ENCODE data around the gene BLM.

BLM gene

GRCh38 chr15:90742087-90742486, 24.9 kb downstream of the BLM start:
- DNase-seq: no peak

GRCh38 chr15:90743407-90743806, 26.3 kb downstream of the BLM start:
- DNase-seq: no peak

- DNase-seq: no peak
These were observed 27.7 kb downstream of the BLM start for GRCh38 chr15:90744759-90745402.

- no peak for DNase-seq
These were observed 32.6 kb downstream of the BLM start for GRCh38 chr15:90749754-90750153.

- DNase-seq: no peak
These were observed 33.0 kb downstream of the BLM start for GRCh38 chr15:90750186-90750585.

- no peak for DNase-seq
These were observed 34.2 kb downstream of the BLM start for GRCh38 chr15:90751300-90751825.

GRCh38 chr15:90756916-90757315, 39.8 kb downstream of the BLM start:
- no peak for DNase-seq

- no peak for DNase-seq
These were observed 40.3 kb downstream of the BLM start for GRCh38 chr15:90757461-90757860.

- no peak for DNase-seq
These were observed 43.6 kb downstream of the BLM start for GRCh38 chr15:90760661-90761232.

- no peak for DNase-seq
These were observed 44.5 kb downstream of the BLM start for GRCh38 chr15:90761629-90762028.

- no peak for DNase-seq
These were observed 45.0 kb downstream of the BLM start for GRCh38 chr15:90762109-90762508.

GRCh38 chr15:90763366-90764099, 46.4 kb downstream of the BLM start:
- DNase-seq: no peak

GRCh38 chr15:90765531-90765930, 48.4 kb downstream of the BLM start:
- DNase-seq: no peak

- DNase-seq: no peak
These were observed 48.8 kb downstream of the BLM start for GRCh38 chr15:90765966-90766365.

- DNase-seq: no peak
These were observed 52.2 kb downstream of the BLM start for GRCh38 chr15:90769375-90769774.

GRCh38 chr15:90773485-90773884, 56.3 kb downstream of the BLM start:
- no peak for DNase-seq

- no peak for DNase-seq
These were observed 57.8 kb downstream of the BLM start for GRCh38 chr15:90774731-90775514.

- DNase-seq: no peak
These were observed 63.8 kb downstream of the BLM start for GRCh38 chr15:90780916-90781315.

- DNase-seq: no peak
These were observed 65.3 kb downstream of the BLM start for GRCh38 chr15:90782442-90782841.

GRCh38 chr15:90787881-90788280, 70.7 kb downstream of the BLM start:
- DNase-seq: no peak

- DNase-seq: no peak
These were observed 72.3 kb downstream of the BLM start for GRCh38 chr15:90789462-90789861.

GRCh38 chr15:90790057-90790456, 72.9 kb downstream of the BLM start:
- no peak for DNase-seq

GRCh38 chr15:90790561-90790960, 73.4 kb downstream of the BLM start:
- DNase-seq: no peak
